ENCODE results near the gene UBA3.

DNA sequence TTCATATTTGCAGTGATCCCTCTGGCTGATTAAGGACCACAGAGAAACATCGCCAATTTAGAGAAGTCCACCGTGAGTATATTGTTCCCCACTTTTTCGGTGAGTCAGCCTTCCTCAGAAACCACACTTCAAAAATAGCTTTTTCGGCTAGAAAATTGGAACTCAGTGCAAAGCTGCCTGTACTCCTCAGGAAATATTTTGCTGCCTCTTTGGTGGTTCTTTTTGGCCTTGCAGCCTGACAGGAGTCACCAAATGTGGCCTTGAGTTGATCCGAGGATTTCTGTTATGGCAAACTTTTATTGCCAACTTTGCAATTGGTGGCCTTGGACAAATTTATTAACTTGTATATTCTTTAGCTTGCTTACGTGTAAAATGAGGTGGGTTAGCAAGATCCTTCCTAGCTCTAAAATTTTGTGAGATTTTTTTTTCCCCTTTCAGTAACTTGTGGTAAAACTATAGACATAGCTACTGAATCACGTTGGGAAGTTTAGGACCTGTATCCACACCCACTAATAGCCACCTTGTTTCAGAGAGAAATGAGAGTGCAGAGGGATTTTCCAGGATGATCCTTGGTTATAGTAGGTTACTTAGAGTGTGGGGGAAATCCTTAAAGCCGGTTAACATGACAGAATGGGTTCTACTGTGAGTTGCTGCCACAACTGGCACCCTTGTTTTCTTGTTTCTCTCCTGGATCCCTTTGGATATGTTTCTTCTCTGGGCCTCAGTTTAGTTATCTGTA lies 14.5 kb upstream of the UBA3 start:
- TF ChIP-seq CTCF (IDR thresholded peaks at IDR 0.05) (no peak), POLR2A (IDR thresholded peaks at IDR 0.05) (no peak)

All from uterus (tissue), 2 donors.